H9 (cell line): ENCODE measurements around the gene USP20. TPM values are rescaled to one million over a fixed set of nuclear protein-coding genes. Genes with fewer than 3 reads are reported as not detected.

Experiments used
- DNase-seq: peaks from one replicate; pipeline ENCODE4 v3.0.0-alpha.2; 2017
- H2AFZ ChIP-seq: one replicate; pipeline ENCODE4 v1.6.1; 2013; ENCODE audit warnings: mild to moderate bottlenecking, low read length, control low read depth, moderate library complexity
- H2AK5ac ChIP-seq: 2 replicates; pipeline ENCODE4 v1.6.1; 2013; ENCODE audit warnings: low read length, control low read depth, mixed read lengths; ENCODE audit not compliant: insufficient read length
- H2BK120ac ChIP-seq: one replicate; pipeline ENCODE4 v1.6.1; 2013; ENCODE audit warnings: low read depth, mild to moderate bottlenecking, low read length, control low read depth, inconsistent platforms; ENCODE audit not compliant: poor library complexity, severe bottlenecking
- H2BK12ac ChIP-seq: 2 replicates; pipeline ENCODE4 v1.6.1; 2013; ENCODE audit warnings: low read length, control low read depth, mixed read lengths, low read depth; ENCODE audit not compliant: insufficient read length
- H2BK15ac ChIP-seq: 2 replicates; pipeline ENCODE4 v1.6.1; 2013; ENCODE audit warnings: low read depth, low read length, control low read depth
- H2BK20ac ChIP-seq: one replicate; pipeline ENCODE4 v1.6.1; 2013; ENCODE audit warnings: low read depth, mild to moderate bottlenecking, low read length, control low read depth, inconsistent platforms; ENCODE audit not compliant: poor library complexity, severe bottlenecking
- H2BK5ac ChIP-seq: 2 replicates; pipeline ENCODE4 v1.6.1; 2013; ENCODE audit warnings: low read length, control low read depth, mixed read lengths; ENCODE audit not compliant: insufficient read length
- H3K14ac ChIP-seq: 2 replicates; pipeline ENCODE4 v1.6.1; 2013; ENCODE audit warnings: low read length, control low read depth; ENCODE audit not compliant: insufficient read depth
- H3K18ac ChIP-seq: 2 replicates; pipeline ENCODE4 v1.6.1; 2013; ENCODE audit warnings: low read depth, mild to moderate bottlenecking, mixed read lengths, low read length, control low read depth; ENCODE audit not compliant: insufficient read length
- H3K23ac ChIP-seq: 2 replicates; pipeline ENCODE4 v1.6.1; 2013; ENCODE audit warnings: low read length, control low read depth, mixed read lengths, low read depth; ENCODE audit not compliant: insufficient read length
- H3K23me2 ChIP-seq: 2 replicates; pipeline ENCODE4 v1.6.1; 2013; ENCODE audit warnings: low read depth, mild to moderate bottlenecking, mixed read lengths, low read length, control low read depth; ENCODE audit not compliant: insufficient read length, poor library complexity, severe bottlenecking
- H3K27ac ChIP-seq: 2 replicates; pipeline ENCODE4 v1.5.1; 2013; ENCODE audit warnings: low read length, control low read depth, mixed read lengths, low read depth; ENCODE audit not compliant: insufficient read length
- H3K27me3 ChIP-seq: 2 replicates; pipeline ENCODE4 v1.6.1; 2013; ENCODE audit warnings: low read length, control low read depth, inconsistent platforms; ENCODE audit not compliant: insufficient read depth
- H3K4ac ChIP-seq: 2 replicates; pipeline ENCODE4 v1.6.1; 2013; ENCODE audit warnings: low read depth, mild to moderate bottlenecking, control low read depth, inconsistent platforms, low read length, moderate library complexity
- H3K4me1 ChIP-seq: 2 replicates; pipeline ENCODE4 v1.6.1; 2013; ENCODE audit warnings: low read length, control low read depth, inconsistent platforms; ENCODE audit not compliant: insufficient read depth
- H3K4me2 ChIP-seq: 2 replicates; pipeline ENCODE4 v1.6.1; 2013; ENCODE audit warnings: low read length, control low read depth, mixed read lengths; ENCODE audit not compliant: insufficient read length, insufficient read depth
- H3K56ac ChIP-seq: 2 replicates; pipeline ENCODE4 v1.6.1; 2013; ENCODE audit warnings: low read depth, mild to moderate bottlenecking, mixed read lengths, low read length, control low read depth; ENCODE audit not compliant: insufficient read length
- H3K79me1 ChIP-seq: 2 replicates; pipeline ENCODE4 v1.6.1; 2013; ENCODE audit warnings: low read depth, mild to moderate bottlenecking, moderate library complexity, low read length, control low read depth, inconsistent platforms; ENCODE audit not compliant: insufficient read depth, poor library complexity, severe bottlenecking
- H3K79me2 ChIP-seq: 2 replicates; pipeline ENCODE4 v1.6.1; 2013; ENCODE audit warnings: low read length, control low read depth, inconsistent platforms; ENCODE audit not compliant: insufficient read depth
- H3K9ac ChIP-seq: 2 replicates; pipeline ENCODE4 v1.6.1; 2013; ENCODE audit warnings: low read length, control low read depth, mixed read lengths; ENCODE audit not compliant: insufficient read length; ENCODE audit errors: extremely low read depth
- H3K9me3 ChIP-seq: one replicate; pipeline ENCODE4 v1.6.1; 2013; ENCODE audit warnings: low read depth, low read length, inconsistent platforms; ENCODE audit not compliant: control insufficient read depth
- H3T11ph ChIP-seq: one replicate; pipeline ENCODE4 v1.6.1; 2013; ENCODE audit warnings: mild to moderate bottlenecking, low read length, control low read depth, inconsistent platforms
- H4K20me1 ChIP-seq: one replicate; pipeline ENCODE4 v1.6.1; 2013; ENCODE audit not compliant: control insufficient read depth, insufficient read length, insufficient read depth
- H4K5ac ChIP-seq: 2 replicates; pipeline ENCODE4 v1.6.1; 2013; ENCODE audit warnings: low read depth, mild to moderate bottlenecking, mixed read lengths, low read length, control low read depth; ENCODE audit not compliant: insufficient read length
- H4K8ac ChIP-seq: replicated peaks from 2 replicates; pipeline ENCODE4 v1.6.1; 2013; ENCODE audit warnings: low read length, control low read depth, mixed read lengths, low read depth; ENCODE audit not compliant: insufficient read length
- H4K91ac ChIP-seq: 2 replicates; pipeline ENCODE4 v1.6.1; 2013; ENCODE audit warnings: low read depth, mild to moderate bottlenecking, moderate library complexity, mixed read lengths, low read length, control low read depth; ENCODE audit not compliant: insufficient read length
- H3K27ac Mint-ChIP-seq, 3 experiments: 2 replicates in 2 of 3; 3 replicates in 1 of 3; pipeline ENCODE4 v1.8.0; 2020 to 2021; ENCODE audit warnings: mixed read lengths in 3 of 3, mild to moderate bottlenecking in 1 of 3, moderate library complexity in 1 of 3
- H3K27me3 Mint-ChIP-seq: 2 replicates; pipeline ENCODE4 v1.8.0; 2021; ENCODE audit warnings: low read depth, mild to moderate bottlenecking, moderate library complexity, mixed read lengths
- H3K36me3 Mint-ChIP-seq, 3 experiments: 2 replicates in 2 of 3; 3 replicates in 1 of 3; pipeline ENCODE4 v1.8.0; 2020 to 2021; ENCODE audit warnings: low read depth in 3 of 3, mixed read lengths in 3 of 3; ENCODE audit not compliant: insufficient read depth in 1 of 3
- H3K4me1 Mint-ChIP-seq, 2 experiments: 2 replicates each; pipeline ENCODE4 v1.8.0; 2020; ENCODE audit warnings: mixed read lengths in 2 of 2
- H3K4me3 Mint-ChIP-seq, 2 experiments: 2 replicates in 1 of 2; 3 replicates in 1 of 2; pipeline ENCODE4 v1.8.0; 2020 to 2021; ENCODE audit warnings: mild to moderate bottlenecking in 2 of 2, mixed read lengths in 2 of 2, moderate library complexity in 1 of 2
- H3K9me3 Mint-ChIP-seq, 2 experiments: 2 replicates in 1 of 2; 3 replicates in 1 of 2; pipeline ENCODE4 v1.8.0; 2020; ENCODE audit warnings: mild to moderate bottlenecking in 2 of 2, mixed read lengths in 2 of 2, moderate library complexity in 1 of 2
- CTCF ChIP-seq: fragments of 200-600 bp; sonication (generic); conservative IDR thresholded peaks from 3 replicates; pipeline ENCODE4 v1.8.0; 2021; ENCODE audit warnings: antibody characterized with exemption, mild to moderate bottlenecking
- WGBS: extraction: QIAGEN DNeasy Blood & Tissue Kit; methylation state at CpG from one replicate; pipeline ENCODE4 v1.1.7; 2013; ENCODE audit warnings: missing lambda C conversion rate, low lambda C conversion rate, mixed read lengths; ENCODE audit not compliant: insufficient read length; ENCODE audit errors: extremely low coverage; 5-methylcytosine and 5-hydroxymethylcytosine counted together
- total RNA-seq: library from RNA; stranded (reverse); gene quantifications from 2 replicates; pipeline ENCODE4 v1.2.1, GENCODE V29; 2021

Gene USP20
- total RNA-seq, 1 experiment from 2014 or later: 20.9 TPM

- Mint-ChIP-seq H3K4me1 (no peaks in the 10 kb centered on the region), H3K4me3 (no peak overlapping the region), H3K27me3 (no peaks in the 10 kb centered on the region; the same call in 1 of the 2 replicates), H3K9me3 (no peaks in the 10 kb centered on the region), H3K36me3 (peaks cover 35 to 89% (median 72%) of the 10 kb centered on the region in 3 experiments), H3K27ac (peak overlapping the region in 2 of 3 experiments; percentile 30 to 78; a peak in 4 of 7 replicates)
- H2AK5ac ChIP-seq: no peak overlapping the region
- no peak overlapping the region for H3K4me2 ChIP-seq
- H4K8ac ChIP-seq: no peak overlapping the region
- TF ChIP-seq CTCF: no peak
- no peaks in the 10 kb centered on the region for H3K23me2 ChIP-seq
- no CpG with 5 or more reads among the region's 17 CpGs for WGBS
- H2BK12ac ChIP-seq: no peak overlapping the region
- H2BK20ac ChIP-seq: no peak overlapping the region
- H2BK5ac ChIP-seq: no peak overlapping the region
- no peak overlapping the region for H3K9ac ChIP-seq
- no peak overlapping the region for H2BK120ac ChIP-seq
- no peaks in the 10 kb centered on the region for H3K27me3 ChIP-seq
- H4K5ac ChIP-seq: no peak overlapping the region
- H4K91ac ChIP-seq: no peak overlapping the region
- H3K23ac ChIP-seq: no peak overlapping the region
- no peaks in the 10 kb centered on the region for H3K4me1 ChIP-seq
- H4K20me1 ChIP-seq: no peaks in the 10 kb centered on the region
- H2BK15ac ChIP-seq: no peak overlapping the region
- no peak overlapping the region for H2AFZ ChIP-seq
- H3T11ph ChIP-seq: no peak overlapping the region
- no peak overlapping the region for H3K56ac ChIP-seq
- no peak overlapping the region for H3K18ac ChIP-seq
- no peaks in the 10 kb centered on the region for H3K79me1 ChIP-seq
- no peaks in the 10 kb centered on the region for H3K9me3 ChIP-seq
- no peak overlapping the region for H3K27ac ChIP-seq
- no peak overlapping the region for H3K14ac ChIP-seq
- H3K79me2 ChIP-seq: no peaks in the 10 kb centered on the region
- H3K4ac ChIP-seq: no peak overlapping the region
- DNase-seq: no peak
Measured at GRCh38 chr9:129814432-129815223, 20.6 kb upstream of the USP20 start.
